Suppressor macrophage (primary cell): ENCODE measurements around the gene SPDYE9.
"Not testable (repeated sequence)": the region's sequence is repeated elsewhere in the genome, so short reads cannot be mapped to it uniquely, and the experiment has no call there.

Experiments used
- DNase-seq, 4 experiments: peaks; one replicate each; pipeline ENCODE4 v3.0.0-alpha.2; 2020 to 2022
- total RNA-seq, 17 experiments: gene quantifications; one replicate each; lab custom pipeline; 2026; ENCODE audit warnings: mixed read lengths in 6 of 17, inconsistent platforms in 3 of 17; lab: John Stamatoyannopoulos, UW

SPDYE9 gene, protein sequence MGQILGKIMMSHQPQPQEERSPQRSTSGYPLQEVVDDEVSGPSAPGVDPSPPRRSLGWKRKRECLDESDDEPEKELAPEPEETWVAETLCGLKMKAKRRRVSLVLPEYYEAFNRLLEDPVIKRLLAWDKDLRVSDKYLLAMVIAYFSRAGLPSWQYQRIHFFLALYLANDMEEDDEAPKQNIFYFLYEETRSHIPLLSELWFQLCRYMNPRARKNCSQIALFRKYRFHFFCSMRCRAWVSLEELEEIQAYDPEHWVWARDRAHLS
- total RNA-seq = 0 reads per million in 17 experiments

DNA sequence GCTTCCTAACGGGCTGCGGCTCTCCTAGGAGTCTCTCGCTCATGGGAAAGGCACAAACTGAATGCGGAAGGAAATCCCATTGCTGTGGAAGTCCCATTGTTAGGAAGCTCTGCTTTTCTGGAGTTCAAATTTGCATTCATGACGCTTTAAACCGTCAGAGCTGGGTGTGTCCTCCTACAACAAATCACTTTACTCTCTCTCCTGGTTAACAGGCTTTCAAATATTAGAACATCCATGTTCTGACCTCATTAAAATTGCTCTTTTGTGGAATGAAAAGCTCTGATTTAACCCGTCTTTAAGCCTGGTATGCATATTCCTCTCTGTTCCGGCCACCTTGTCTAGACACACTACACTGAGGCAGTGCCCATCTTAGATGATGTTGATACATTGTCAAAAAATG, at the start of gene SPDYE9:
Gene SPDYE9 (minus strand): TSS at position 101 of the 400 bp plus-strand sequence. CDS start 1,800 bp downstream, outside the sequence.
- DNase-seq = not testable (repeated sequence)

DNA sequence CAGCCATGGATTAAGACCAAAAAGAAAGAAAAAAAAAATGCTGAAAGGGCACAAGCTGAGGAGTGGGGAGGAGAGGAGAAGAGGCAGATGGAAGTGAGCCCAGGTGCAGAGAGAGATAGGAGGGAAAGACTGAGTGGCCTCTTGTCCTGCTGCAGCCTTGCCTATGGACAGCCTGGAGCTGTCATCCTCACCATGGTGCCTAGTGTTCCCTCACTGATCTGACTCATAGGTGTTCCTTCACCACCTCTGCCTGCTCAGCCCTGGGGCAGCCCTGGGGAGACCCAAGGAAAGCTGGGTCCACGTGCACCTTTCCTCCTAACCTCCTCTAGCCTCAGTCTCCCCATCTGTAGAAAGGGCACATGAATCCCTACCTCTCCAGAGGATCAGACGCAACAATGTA, 49.0 kb upstream of the SPDYE9 start:
- DNase-seq = not testable (repeated sequence)

DNA sequence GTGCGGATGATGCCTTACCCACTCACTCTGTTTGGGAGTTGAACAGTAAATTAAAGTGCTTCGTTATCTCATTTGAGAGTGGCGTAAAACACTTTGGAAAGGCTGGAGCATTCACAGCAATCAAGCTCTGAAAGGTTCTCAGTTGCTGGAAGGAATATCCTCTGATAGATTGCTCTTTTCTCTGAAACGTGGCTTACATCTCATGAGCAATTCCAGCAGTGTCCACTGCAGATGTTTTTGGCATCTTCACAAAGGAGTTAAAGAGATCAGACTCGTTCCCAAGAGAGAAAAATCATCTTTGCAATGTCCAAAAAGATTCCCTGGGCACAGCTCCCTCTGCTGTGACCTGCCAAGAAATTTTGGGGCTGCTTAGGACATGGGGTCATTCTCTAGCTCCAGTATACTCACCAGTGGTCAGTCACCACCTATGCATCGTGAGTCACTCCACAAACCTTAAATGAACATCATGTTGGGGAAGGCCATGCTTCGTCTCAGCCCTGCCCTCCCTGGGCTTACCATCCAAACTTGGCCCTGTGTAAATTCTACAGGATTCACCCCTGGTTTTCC, 46.9 kb upstream of the SPDYE9 start:
- not testable (repeated sequence) for DNase-seq

DNA sequence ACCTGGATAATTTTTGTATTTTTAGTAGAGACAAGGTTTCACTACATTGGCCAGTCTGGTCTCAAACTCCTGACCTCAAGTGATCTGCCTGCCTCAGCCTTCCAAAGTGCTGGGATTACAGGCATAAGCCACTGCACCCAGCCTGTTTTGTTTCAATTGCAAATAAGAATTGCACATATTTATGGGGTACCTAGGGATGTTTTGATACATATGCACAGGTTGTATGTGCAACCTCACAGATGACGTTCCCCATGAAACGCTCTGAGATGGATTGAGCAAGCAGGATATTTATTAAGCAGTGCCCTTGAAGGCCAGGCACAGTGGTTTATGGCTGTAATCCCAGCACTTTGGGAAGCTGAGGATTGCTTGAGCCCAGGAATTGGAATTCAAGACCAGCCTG, 44.8 kb upstream of the SPDYE9 start:
- DNase-seq = not testable (repeated sequence)

DNA sequence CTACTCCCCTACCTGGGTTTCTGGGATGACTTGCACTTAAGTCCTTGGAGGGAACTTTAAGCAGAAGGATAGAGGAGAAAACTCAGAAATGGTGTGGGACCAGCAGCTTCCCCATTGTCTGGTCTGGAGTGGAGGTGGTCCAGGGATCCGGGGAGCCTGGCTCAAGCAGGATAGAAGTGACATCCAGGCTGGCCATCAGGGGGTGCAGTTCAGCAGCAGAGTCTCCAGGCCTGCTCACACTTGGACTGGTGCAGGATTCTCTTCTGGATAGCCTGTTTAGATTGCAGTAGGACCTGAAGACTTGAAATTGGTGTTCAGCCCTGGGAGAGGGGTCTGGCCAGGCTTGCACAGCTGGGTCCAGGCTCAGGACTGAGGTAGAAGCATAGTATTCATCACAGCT, 38.3 kb upstream of the SPDYE9 start:
- DNase-seq = not testable (repeated sequence)

DNA sequence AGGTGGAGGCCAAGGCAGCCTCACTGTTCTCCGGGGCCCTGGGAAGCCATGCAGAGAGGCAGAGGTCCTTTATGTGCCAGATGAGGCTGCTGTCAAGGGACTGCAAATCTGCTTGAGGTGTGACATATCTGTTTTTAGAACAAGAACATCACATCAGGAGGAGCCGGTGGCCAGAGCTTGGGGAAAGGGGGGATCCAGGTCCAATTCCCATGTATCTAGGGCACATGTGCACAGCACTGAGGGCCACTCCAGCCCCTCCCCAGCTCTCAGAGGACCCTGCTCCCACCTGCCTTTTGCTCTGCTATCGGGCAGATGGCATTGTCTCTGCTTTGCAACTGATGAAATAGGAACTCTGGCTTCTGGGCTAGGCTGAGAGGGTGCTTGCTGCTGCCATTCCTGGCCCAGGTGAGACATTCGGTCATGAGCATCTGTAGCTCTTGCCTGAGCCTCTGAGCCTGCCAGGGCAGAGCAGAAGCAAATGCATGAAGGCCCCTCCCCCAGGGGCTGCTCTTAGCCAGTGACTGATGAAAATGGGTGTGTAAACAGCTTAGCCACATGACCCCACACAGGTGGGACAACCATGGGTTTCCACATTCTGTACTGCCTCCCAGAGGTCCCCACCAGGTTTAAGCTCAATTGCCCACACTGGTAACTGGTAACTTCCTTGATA, 37.1 kb upstream of the SPDYE9 start:
- not testable (repeated sequence) for DNase-seq

DNA sequence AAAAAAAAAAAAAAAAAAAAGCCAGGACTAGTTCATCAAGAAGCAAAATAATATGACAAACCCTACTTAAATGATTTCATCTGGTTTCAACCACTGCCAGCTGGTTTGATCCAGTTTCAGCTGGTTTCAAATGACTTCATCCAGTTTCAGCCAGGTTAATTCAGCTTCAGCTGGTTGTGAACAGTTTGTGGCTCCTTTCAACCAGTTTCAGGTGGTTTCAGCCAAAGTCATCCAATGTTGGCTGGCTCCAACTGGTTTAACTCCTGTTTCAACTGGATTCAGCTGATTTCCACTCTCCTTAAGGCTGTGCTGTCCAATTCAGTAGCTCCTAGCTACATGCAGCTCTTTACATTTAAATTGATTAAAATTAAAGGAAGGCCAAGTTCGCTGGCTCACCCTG, 32.3 kb upstream of the SPDYE9 start:
- DNase-seq = not testable (repeated sequence)

DNA sequence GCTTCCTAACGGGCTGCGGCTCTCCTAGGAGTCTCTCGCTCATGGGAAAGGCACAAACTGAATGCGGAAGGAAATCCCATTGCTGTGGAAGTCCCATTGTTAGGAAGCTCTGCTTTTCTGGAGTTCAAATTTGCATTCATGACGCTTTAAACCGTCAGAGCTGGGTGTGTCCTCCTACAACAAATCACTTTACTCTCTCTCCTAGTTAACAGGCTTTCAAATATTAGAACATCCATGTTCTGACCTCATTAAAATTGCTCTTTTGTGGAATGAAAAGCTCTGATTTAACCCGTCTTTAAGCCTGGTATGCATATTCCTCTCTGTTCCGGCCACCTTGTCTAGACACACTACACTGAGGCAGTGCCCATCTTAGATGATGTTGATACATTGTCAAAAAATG, 28.0 kb downstream of the SPDYE9 start, which contains the start of gene SPDYE11:
Gene SPDYE11 (minus strand): TSS at position 101 of the 400 bp plus-strand sequence. CDS start 1,800 bp downstream, outside the sequence.
- not testable (repeated sequence) for DNase-seq

DNA sequence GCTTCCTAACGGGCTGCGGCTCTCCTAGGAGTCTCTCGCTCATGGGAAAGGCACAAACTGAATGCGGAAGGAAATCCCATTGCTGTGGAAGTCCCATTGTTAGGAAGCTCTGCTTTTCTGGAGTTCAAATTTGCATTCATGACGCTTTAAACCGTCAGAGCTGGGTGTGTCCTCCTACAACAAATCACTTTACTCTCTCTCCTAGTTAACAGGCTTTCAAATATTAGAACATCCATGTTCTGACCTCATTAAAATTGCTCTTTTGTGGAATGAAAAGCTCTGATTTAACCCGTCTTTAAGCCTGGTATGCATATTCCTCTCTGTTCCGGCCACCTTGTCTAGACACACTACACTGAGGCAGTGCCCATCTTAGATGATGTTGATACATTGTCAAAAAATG, 56.2 kb downstream of the SPDYE9 start, which contains the start of gene SPDYE8:
Gene SPDYE8 (minus strand): TSS at position 101 of the 400 bp plus-strand sequence. CDS start 1,800 bp downstream, outside the sequence.
- not testable (repeated sequence) for DNase-seq
